ENCODE results near the gene SRRM5. TPM values are rescaled to one million over a fixed set of nuclear protein-coding genes. Genes with fewer than 3 reads are reported as not detected.
"Not testable (repeated sequence)": the region's sequence is repeated elsewhere in the genome, so short reads cannot be mapped to it uniquely, and the experiment has no call there.

The SRRM5 gene
- total RNA-seq, 4 donors from 2014 or later: 0.13 to 0.42 (median 0.25) TPM

DNA sequence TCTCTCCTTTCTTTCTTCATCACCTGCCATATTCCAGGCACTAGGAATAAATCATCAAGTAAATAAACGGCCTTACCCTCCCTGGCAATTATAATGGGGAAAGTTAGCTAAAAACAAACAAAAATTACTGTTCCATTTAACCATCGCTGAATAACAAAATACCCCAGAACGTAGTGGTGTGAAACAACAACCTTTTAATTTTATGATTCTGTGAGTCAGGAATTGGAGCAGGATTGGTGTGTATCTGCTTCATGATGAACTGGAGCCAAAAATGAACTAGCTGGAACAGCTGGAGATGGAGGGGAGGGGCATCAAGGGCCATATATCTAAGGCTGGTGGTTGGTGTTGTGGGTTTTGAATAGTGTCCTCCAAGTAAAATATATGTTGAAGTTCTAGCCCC, 31.4 kb downstream of the SRRM5 start:
- H3K9me3 ChIP-seq: no peaks in the 10 kb centered on the region
- WGBS: 76% methylated on average over 3 of the region's 3 CpGs
- H3K27ac ChIP-seq (replicated peaks in 1 of 4): no peak overlapping the region
- peaks cover 13 to 21% (median 20%) of the 10 kb centered on the region in 4 donors for H3K4me1 ChIP-seq
- H3K4me3 ChIP-seq: no peak overlapping the region
- H3K36me3 ChIP-seq: peaks cover 0 to 21% (median 6%) of the 10 kb centered on the region in 4 donors
- DNase-seq (ENCODE audit: extremely low spot score): no peak
- no peak for TF ChIP-seq EP300 (IDR thresholded peaks at IDR 0.05)
- no peak for TF ChIP-seq POLR2AphosphoS5 (IDR thresholded peaks at IDR 0.05)
- TF ChIP-seq, protein P1, sequence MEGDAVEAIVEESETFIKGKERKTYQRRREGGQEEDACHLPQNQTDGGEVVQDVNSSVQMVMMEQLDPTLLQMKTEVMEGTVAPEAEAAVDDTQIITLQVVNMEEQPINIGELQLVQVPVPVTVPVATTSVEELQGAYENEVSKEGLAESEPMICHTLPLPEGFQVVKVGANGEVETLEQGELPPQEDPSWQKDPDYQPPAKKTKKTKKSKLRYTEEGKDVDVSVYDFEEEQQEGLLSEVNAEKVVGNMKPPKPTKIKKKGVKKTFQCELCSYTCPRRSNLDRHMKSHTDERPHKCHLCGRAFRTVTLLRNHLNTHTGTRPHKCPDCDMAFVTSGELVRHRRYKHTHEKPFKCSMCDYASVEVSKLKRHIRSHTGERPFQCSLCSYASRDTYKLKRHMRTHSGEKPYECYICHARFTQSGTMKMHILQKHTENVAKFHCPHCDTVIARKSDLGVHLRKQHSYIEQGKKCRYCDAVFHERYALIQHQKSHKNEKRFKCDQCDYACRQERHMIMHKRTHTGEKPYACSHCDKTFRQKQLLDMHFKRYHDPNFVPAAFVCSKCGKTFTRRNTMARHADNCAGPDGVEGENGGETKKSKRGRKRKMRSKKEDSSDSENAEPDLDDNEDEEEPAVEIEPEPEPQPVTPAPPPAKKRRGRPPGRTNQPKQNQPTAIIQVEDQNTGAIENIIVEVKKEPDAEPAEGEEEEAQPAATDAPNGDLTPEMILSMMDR (IDR thresholded peaks at IDR 0.05): no peak
- TF ChIP-seq POLR2A (IDR thresholded peaks at IDR 0.05; ENCODE audit: low read depth): no peak
- no peaks in the 10 kb centered on the region for H3K27me3 ChIP-seq
- intact Hi-C loops (cut with DNase I): no loop called here

GRCh38 chr19:43644181-43644580, 32.3 kb downstream of the SRRM5 start:
- TF ChIP-seq, protein P1 (IDR thresholded peaks at IDR 0.05): no peak
- Histone ChIP-seq H3K4me3 (no peak overlapping the region), H3K27me3 (no peaks in the 10 kb centered on the region), H3K36me3 (peaks cover 0 to 29% (median 13%) of the 10 kb centered on the region in 4 donors), H3K4me1 (peaks cover 8 to 13% (median 11%) of the 10 kb centered on the region in 4 donors), H3K9me3 (no peaks in the 10 kb centered on the region), H3K27ac (replicated peaks in 1 of 4) (no peak overlapping the region)
- WGBS: 89% methylated on average over 13 of the region's 13 CpGs
- DNase-seq (ENCODE audit: extremely low spot score): no peak
- intact Hi-C loops (cut with DNase I): no loop called here

GRCh38 chr19:43648633-43649032, 36.7 kb downstream of the SRRM5 start:
- Histone ChIP-seq H3K4me3 (no peak overlapping the region), H3K27ac (replicated peaks in 1 of 4) (no peak overlapping the region), H3K36me3 (peaks cover 0 to 59% (median 19%) of the 10 kb centered on the region in 4 donors), H3K27me3 (no peaks in the 10 kb centered on the region), H3K9me3 (no peaks in the 10 kb centered on the region), H3K4me1 (peaks cover 0 to 12% (median 9%) of the 10 kb centered on the region in 4 donors)
- intact Hi-C loops (cut with DNase I): no loop called here
- no peak for DNase-seq (ENCODE audit: extremely low spot score)
- TF ChIP-seq POLR2AphosphoS5 (IDR thresholded peaks at IDR 0.05): no peak
- TF ChIP-seq, protein P1 (IDR thresholded peaks at IDR 0.05): no peak
- 96% methylated on average over 6 of the region's 6 CpGs for WGBS

DNA sequence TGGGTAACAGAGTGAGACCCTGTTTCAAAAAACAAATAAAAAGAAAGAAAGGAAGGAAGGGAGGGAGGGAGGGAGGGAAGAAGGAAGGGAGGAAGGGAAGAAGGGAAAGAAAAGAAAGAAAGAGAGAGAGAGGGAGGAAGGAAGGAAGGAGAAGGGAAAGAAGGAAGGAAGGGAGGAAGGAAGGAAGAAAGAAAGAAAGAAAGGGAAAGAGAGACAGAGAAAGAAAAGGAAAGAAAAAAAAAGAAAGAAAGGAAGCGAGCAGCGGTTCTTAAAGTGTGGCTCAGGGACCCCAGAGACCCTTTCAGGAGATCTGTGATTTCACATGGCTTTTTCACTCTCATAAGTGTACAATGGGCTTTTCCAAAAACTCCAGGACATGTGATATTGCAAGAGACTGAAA, 37.6 kb downstream of the SRRM5 start:
- DNase-seq (ENCODE audit: extremely low spot score): no peak
- Histone ChIP-seq H3K4me3 (no peak overlapping the region), H3K4me1 (peaks cover 0 to 12% (median 9%) of the 10 kb centered on the region in 4 donors), H3K27ac (replicated peaks in 1 of 4) (no peak overlapping the region), H3K36me3 (peaks cover 0 to 68% (median 27%) of the 10 kb centered on the region in 4 donors), H3K9me3 (no peaks in the 10 kb centered on the region), H3K27me3 (no peaks in the 10 kb centered on the region)
- TF ChIP-seq POLR2AphosphoS5 (IDR thresholded peaks at IDR 0.05): no peak
- TF ChIP-seq, protein P1 (IDR thresholded peaks at IDR 0.05): no peak
- TF ChIP-seq EP300 (IDR thresholded peaks at IDR 0.05): no peak
- no peak for TF ChIP-seq POLR2A (IDR thresholded peaks at IDR 0.05; ENCODE audit: low read depth)
- WGBS: 90% methylated on average over 2 of the region's 2 CpGs
- intact Hi-C loops (cut with DNase I): no loop called here

DNA sequence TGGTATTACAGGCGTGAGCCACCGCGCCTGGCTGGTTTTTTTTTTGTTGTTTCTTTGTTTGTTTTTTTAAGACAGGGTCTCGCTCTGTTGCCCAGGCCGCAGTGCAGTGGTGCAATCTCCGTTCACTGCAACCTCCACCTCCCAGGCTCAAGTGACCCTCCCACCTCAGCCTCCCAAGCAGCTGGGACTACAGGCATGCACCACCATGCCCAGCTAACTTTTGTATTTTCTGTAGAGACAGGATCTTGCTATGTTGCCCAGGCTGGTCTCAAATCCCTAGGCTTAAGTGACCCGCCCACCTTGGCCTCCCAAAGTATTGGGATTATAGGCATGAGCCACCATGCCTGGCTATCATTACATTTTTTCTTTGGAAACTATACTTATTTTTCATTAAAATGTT, 38.4 kb downstream of the SRRM5 start:
- DNase-seq (ENCODE audit: extremely low spot score); H3K27ac ChIP-seq (replicated peaks in 1 of 4); H3K27me3 ChIP-seq; H3K9me3 ChIP-seq; H3K4me3 ChIP-seq: not testable (repeated sequence)
- Histone ChIP-seq H3K4me1 (peaks cover 0 to 12% (median 9%) of the 10 kb centered on the region in 4 donors), H3K36me3 (peaks cover 4 to 75% (median 35%) of the 10 kb centered on the region in 4 donors)
- intact Hi-C loops (cut with DNase I): loop anchor here (5.0 kb wide), 1 partner anchor 113 kb away; no protein-coding TSS in a partner anchor
- WGBS: 96% methylated on average over 7 of the region's 7 CpGs

Measured in esophagus muscularis mucosa (tissue), 4 donors.